ENCODE data around the gene CCDC9. TPM values are rescaled to one million over a fixed set of nuclear protein-coding genes. Genes with fewer than 3 reads are reported as not detected.

CCDC9 gene
- total and polyA plus RNA-seq, 2 experiments from 2014 or later = 14.5 to 15.0 TPM

DNA sequence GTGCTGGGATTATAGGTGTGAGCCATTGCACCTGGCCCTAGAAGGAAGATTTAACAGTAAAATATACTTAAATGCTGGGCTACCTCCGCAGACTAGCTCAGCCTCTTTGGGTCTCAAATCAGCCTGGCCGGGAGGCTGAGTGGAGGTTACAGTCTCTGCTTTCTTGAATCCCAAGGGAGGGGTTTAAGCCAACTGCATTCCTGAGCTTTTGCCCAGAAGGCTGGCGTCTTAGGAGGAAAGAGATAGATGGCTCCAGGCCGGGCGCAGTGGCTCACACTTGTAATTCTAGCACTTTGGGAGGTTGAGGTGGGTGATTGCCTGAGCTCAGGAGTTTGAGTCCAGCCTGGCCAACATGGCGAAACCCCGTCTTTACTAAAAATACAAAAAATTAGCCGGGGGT, 52.7 kb downstream of the CCDC9 start:
- H3K27ac ChIP-seq (ENCODE audit: low read depth) = no peak overlapping the region
- no peaks in the 10 kb centered on the region for H3K27me3 ChIP-seq (ENCODE audit: insufficient read depth)
- DNase-seq (ENCODE audit: low spot score) = no peak
- Mint-ChIP-seq H3K4me3 (no peak overlapping the region), H3K9me3 (peaks cover 3% of the 10 kb centered on the region), H3K4me1 (peaks cover 2% of the 10 kb centered on the region; the same call in 2 of the 3 replicates), H3K36me3 (ENCODE audit: low read depth) (no peaks in the 10 kb centered on the region), H3K27me3 (ENCODE audit: insufficient read depth, low read depth, poor library complexity) (peaks cover 3% of the 10 kb centered on the region), H3K27ac (no peak overlapping the region)
- H3K4me1 ChIP-seq (ENCODE audit: insufficient read depth) = no peaks in the 10 kb centered on the region
- no peaks in the 10 kb centered on the region for H3K36me3 ChIP-seq (ENCODE audit: insufficient read depth)
- no peak for ATAC-seq
- H3K4me3 ChIP-seq = no peak overlapping the region
- H3K4me2 ChIP-seq = no peak overlapping the region
- no peaks in the 10 kb centered on the region for H3K9me2 ChIP-seq (ENCODE audit: insufficient read depth)
- no peaks in the 10 kb centered on the region for H4K20me1 ChIP-seq (replicated peaks; ENCODE audit: insufficient read depth)
- no peak for TF ChIP-seq STAT1 (IDR thresholded peaks at IDR 0.05; ENCODE audit: unreplicated experiment)
- H3F3A ChIP-seq (replicated peaks; ENCODE audit: low read depth) = no peaks in the 10 kb centered on the region
- H2AFZ ChIP-seq = no peak overlapping the region
- H3K79me2 ChIP-seq (replicated peaks; ENCODE audit: insufficient read depth) = no peaks in the 10 kb centered on the region

DNA sequence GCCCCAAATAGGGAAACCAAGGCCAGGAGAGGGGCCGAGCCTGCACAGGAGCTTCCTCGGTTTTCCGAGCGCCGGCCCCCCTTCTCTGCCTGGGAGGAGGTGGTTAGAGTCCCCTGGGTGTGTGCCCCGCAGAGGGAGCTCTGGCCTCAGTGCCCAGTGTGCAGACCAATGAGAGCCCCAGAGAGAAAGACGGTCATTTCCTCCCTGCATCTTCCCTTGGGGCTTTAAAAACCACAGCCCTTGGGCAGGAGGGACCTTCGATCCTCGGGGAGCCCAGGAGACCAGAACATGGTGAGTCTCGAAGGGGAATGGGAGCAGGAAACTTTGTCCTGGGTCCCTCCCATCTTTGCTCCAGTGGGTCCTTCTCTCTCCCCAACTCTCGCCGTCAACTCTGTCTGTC, 53.3 kb downstream of the CCDC9 start, which contains the start of gene C5AR1:
TSS of gene C5AR1 (plus strand) at position 254 of the 400 bp plus-strand sequence. CDS start at position 289, 35 bp downstream.
- no peaks in the 10 kb centered on the region for H3K36me3 Mint-ChIP-seq (ENCODE audit: low read depth)
- peaks cover 3% of the 10 kb centered on the region for H3K9me3 Mint-ChIP-seq
- Histone ChIP-seq H3K9me2 (ENCODE audit: insufficient read depth) (no peaks in the 10 kb centered on the region), H3K79me2 (replicated peaks; ENCODE audit: insufficient read depth) (no peaks in the 10 kb centered on the region), H3K27ac (ENCODE audit: low read depth) (no peak within 1 kb of the TSS), H3K27me3 (ENCODE audit: insufficient read depth) (no peaks in the 10 kb centered on the region), H3K4me2 (no peak within 1 kb of the TSS), H3K36me3 (ENCODE audit: insufficient read depth) (no peaks in the 10 kb centered on the region), H3K4me3 (no peak within 1 kb of the TSS), H2AFZ (no peak within 1 kb of the TSS), H4K20me1 (replicated peaks; ENCODE audit: insufficient read depth) (no peaks in the 10 kb centered on the region), H3F3A (replicated peaks; ENCODE audit: low read depth) (no peaks in the 10 kb centered on the region), H3K4me1 (ENCODE audit: insufficient read depth) (no peaks in the 10 kb centered on the region)
- DNase-seq (ENCODE audit: low spot score) (no peak), ATAC-seq (peak; percentile 26; the same call in 1 of the 3 replicates)
- no peak within 1 kb of the TSS for H3K27ac Mint-ChIP-seq
- no peak within 1 kb of the TSS for H3K4me3 Mint-ChIP-seq
- peaks cover 2% of the 10 kb centered on the region; the same call in 2 of the 3 replicates for H3K4me1 Mint-ChIP-seq
- H3K27me3 Mint-ChIP-seq (ENCODE audit: insufficient read depth, low read depth, poor library complexity) = peaks cover 3% of the 10 kb centered on the region
- TF ChIP-seq, protein P1, sequence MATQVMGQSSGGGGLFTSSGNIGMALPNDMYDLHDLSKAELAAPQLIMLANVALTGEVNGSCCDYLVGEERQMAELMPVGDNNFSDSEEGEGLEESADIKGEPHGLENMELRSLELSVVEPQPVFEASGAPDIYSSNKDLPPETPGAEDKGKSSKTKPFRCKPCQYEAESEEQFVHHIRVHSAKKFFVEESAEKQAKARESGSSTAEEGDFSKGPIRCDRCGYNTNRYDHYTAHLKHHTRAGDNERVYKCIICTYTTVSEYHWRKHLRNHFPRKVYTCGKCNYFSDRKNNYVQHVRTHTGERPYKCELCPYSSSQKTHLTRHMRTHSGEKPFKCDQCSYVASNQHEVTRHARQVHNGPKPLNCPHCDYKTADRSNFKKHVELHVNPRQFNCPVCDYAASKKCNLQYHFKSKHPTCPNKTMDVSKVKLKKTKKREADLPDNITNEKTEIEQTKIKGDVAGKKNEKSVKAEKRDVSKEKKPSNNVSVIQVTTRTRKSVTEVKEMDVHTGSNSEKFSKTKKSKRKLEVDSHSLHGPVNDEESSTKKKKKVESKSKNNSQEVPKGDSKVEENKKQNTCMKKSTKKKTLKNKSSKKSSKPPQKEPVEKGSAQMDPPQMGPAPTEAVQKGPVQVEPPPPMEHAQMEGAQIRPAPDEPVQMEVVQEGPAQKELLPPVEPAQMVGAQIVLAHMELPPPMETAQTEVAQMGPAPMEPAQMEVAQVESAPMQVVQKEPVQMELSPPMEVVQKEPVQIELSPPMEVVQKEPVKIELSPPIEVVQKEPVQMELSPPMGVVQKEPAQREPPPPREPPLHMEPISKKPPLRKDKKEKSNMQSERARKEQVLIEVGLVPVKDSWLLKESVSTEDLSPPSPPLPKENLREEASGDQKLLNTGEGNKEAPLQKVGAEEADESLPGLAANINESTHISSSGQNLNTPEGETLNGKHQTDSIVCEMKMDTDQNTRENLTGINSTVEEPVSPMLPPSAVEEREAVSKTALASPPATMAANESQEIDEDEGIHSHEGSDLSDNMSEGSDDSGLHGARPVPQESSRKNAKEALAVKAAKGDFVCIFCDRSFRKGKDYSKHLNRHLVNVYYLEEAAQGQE (IDR thresholded peaks at IDR 0.05; ENCODE audit: unreplicated experiment) = no peak
- no peak for TF ChIP-seq CREB1 (CRISPR knock-in tag; IDR thresholded peaks at IDR 0.05; ENCODE audit: low read depth)
- TF ChIP-seq ZNF462 (CRISPR knock-in tag; IDR thresholded peaks at IDR 0.05) = no peak
- no peak for TF ChIP-seq ETS1 (IDR thresholded peaks at IDR 0.05)
- TF ChIP-seq, protein P2, sequence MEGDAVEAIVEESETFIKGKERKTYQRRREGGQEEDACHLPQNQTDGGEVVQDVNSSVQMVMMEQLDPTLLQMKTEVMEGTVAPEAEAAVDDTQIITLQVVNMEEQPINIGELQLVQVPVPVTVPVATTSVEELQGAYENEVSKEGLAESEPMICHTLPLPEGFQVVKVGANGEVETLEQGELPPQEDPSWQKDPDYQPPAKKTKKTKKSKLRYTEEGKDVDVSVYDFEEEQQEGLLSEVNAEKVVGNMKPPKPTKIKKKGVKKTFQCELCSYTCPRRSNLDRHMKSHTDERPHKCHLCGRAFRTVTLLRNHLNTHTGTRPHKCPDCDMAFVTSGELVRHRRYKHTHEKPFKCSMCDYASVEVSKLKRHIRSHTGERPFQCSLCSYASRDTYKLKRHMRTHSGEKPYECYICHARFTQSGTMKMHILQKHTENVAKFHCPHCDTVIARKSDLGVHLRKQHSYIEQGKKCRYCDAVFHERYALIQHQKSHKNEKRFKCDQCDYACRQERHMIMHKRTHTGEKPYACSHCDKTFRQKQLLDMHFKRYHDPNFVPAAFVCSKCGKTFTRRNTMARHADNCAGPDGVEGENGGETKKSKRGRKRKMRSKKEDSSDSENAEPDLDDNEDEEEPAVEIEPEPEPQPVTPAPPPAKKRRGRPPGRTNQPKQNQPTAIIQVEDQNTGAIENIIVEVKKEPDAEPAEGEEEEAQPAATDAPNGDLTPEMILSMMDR (conservative IDR thresholded peaks at IDR 0.05; ENCODE audit: low read depth in 2 of 2) = peak in 1 of 2 experiments; percentile 27; a peak in 1 of 4 replicates
- no peak for TF ChIP-seq ZNF331 (CRISPR knock-in tag; IDR thresholded peaks at IDR 0.05; ENCODE audit: low read depth)
- TF ChIP-seq STAT1 (IDR thresholded peaks at IDR 0.05; ENCODE audit: unreplicated experiment) = no peak
- TF ChIP-seq POLR2AphosphoS5 (IDR thresholded peaks at IDR 0.05; ENCODE audit: low read depth) = no peak

Data from GM23338 (cell line).